ENCODE measurements around the gene CDKL4.

DNA sequence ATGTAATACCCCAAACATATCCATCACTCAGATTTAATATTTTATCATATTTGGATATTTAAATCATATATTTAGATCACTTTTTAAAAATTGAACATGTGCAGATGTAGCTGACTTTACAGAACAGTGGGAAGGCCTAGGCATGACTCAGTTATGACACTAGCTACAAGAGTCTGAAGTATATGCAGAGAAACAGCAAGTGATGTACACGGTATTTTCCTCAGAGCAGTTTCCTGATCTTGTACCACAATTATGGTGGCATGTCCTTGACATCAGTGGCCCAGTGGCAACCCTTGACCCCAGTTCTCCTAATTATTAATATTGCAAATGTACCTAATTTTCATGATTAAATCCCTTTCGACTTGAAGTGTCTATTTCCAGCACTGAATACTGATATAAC is 28.2 kb downstream of the CDKL4 start:
- no peak for TF ChIP-seq REST (IDR thresholded peaks at IDR 0.05; ENCODE audit: low read depth)
- no peak for TF ChIP-seq NFIC (IDR thresholded peaks at IDR 0.05)
- TF ChIP-seq EP300 (IDR thresholded peaks at IDR 0.05; ENCODE audit: borderline replicate concordance) = no peak
- no peak for TF ChIP-seq USF1 (IDR thresholded peaks at IDR 0.05)
- TF ChIP-seq EGR1 (IDR thresholded peaks at IDR 0.05) = no peak
- TF ChIP-seq RAD21 (IDR thresholded peaks at IDR 0.05; ENCODE audit: low read depth) = no peak
- TF ChIP-seq TAF1 (IDR thresholded peaks at IDR 0.05; ENCODE audit: low read depth) = no peak
- no peak for TF ChIP-seq CEBPB (IDR thresholded peaks at IDR 0.05)
- no peak for TF ChIP-seq FOXM1 (IDR thresholded peaks at IDR 0.05; ENCODE audit: borderline replicate concordance, low read depth)
